IPS-18c (cell line): ENCODE results near the gene TINAGL1.

Experiments
- H3K4me3 ChIP-seq: 2 replicates; pipeline ENCODE4 v1.7.0; 2013; ENCODE audit warnings: low read depth, mild to moderate bottlenecking, low read length, moderate library complexity; ENCODE audit not compliant: insufficient read depth
- H3K9me3 ChIP-seq: one replicate; pipeline ENCODE4 v1.6.1; 2013; ENCODE audit warnings: mild to moderate bottlenecking, low read length, moderate library complexity; ENCODE audit not compliant: control insufficient read depth, insufficient read depth

The TINAGL1 gene

GRCh38 chr1:31576201-31576669, at the start of gene TINAGL1:
Gene TINAGL1 (plus strand): TSS chr1:31576515. CDS start chr1:31577149, 634 bp downstream.
- peak within 1 kb of the TSS; percentile 38 for H3K4me3 ChIP-seq
- no peaks in the 10 kb centered on the region for H3K9me3 ChIP-seq

GRCh38 chr1:31529999-31530684, 46.2 kb upstream of the TINAGL1 start:
- Histone ChIP-seq H3K9me3 (no peaks in the 10 kb centered on the region), H3K4me3 (no peak overlapping the region)

GRCh38 chr1:31531177-31531999, 44.9 kb upstream of the TINAGL1 start:
- no peak overlapping the region for H3K4me3 ChIP-seq
- no peaks in the 10 kb centered on the region for H3K9me3 ChIP-seq

GRCh38 chr1:31532173-31532572, 44.1 kb upstream of the TINAGL1 start:
- H3K4me3 ChIP-seq = no peak overlapping the region
- H3K9me3 ChIP-seq = no peaks in the 10 kb centered on the region

- Histone ChIP-seq H3K4me3 (no peak overlapping the region), H3K9me3 (no peaks in the 10 kb centered on the region)
These were observed 40.8 kb upstream of the TINAGL1 start for GRCh38 chr1:31535561-31535960.

GRCh38 chr1:31539329-31539728, 37.0 kb upstream of the TINAGL1 start:
- no peaks in the 10 kb centered on the region for H3K9me3 ChIP-seq
- no peak overlapping the region for H3K4me3 ChIP-seq

- H3K9me3 ChIP-seq = no peaks in the 10 kb centered on the region
- H3K4me3 ChIP-seq = no peak overlapping the region
These were observed 35.1 kb upstream of the TINAGL1 start for GRCh38 chr1:31541194-31541593.

- Histone ChIP-seq H3K4me3 (no peak overlapping the region), H3K9me3 (no peaks in the 10 kb centered on the region)
These were observed 30.3 kb upstream of the TINAGL1 start for GRCh38 chr1:31545927-31546540.

GRCh38 chr1:31548534-31548906, 27.8 kb upstream of the TINAGL1 start:
- Histone ChIP-seq H3K4me3 (no peak overlapping the region), H3K9me3 (no peaks in the 10 kb centered on the region)

- Histone ChIP-seq H3K9me3 (no peaks in the 10 kb centered on the region), H3K4me3 (peak overlapping the region; percentile 42)
These were observed 27.2 kb upstream of the TINAGL1 start for GRCh38 chr1:31548907-31549808.

- Histone ChIP-seq H3K9me3 (no peaks in the 10 kb centered on the region), H3K4me3 (no peak overlapping the region; the same call in 1 of the 2 replicates)
These were observed 26.3 kb upstream of the TINAGL1 start for GRCh38 chr1:31549809-31550620.

GRCh38 chr1:31551208-31551607, 25.1 kb upstream of the TINAGL1 start:
- no peaks in the 10 kb centered on the region for H3K9me3 ChIP-seq
- no peak overlapping the region for H3K4me3 ChIP-seq

GRCh38 chr1:31552489-31552888, 23.8 kb upstream of the TINAGL1 start:
- no peak overlapping the region for H3K4me3 ChIP-seq
- H3K9me3 ChIP-seq = no peaks in the 10 kb centered on the region

GRCh38 chr1:31556481-31557006, 19.8 kb upstream of the TINAGL1 start:
- no peaks in the 10 kb centered on the region for H3K9me3 ChIP-seq
- no peak overlapping the region for H3K4me3 ChIP-seq

- H3K4me3 ChIP-seq = no peak overlapping the region
- H3K9me3 ChIP-seq = no peaks in the 10 kb centered on the region
These were observed 16.6 kb upstream of the TINAGL1 start for GRCh38 chr1:31559715-31560114.

- no peaks in the 10 kb centered on the region for H3K9me3 ChIP-seq
These were observed 15.9 kb upstream of the TINAGL1 start for GRCh38 chr1:31560394-31560793.

More at GRCh38 chr1:31560394-31560793, 15.9 kb upstream of the TINAGL1 start:
- H3K4me3 ChIP-seq = no peak overlapping the region
